Esophagus muscularis mucosa (tissue), 4 donors: Measurements from ENCODE around the gene PPDPF.

Source experiments
- CTCF ChIP-seq, 3 experiments: fragments of 200-600 bp in 2 of 3; fragments of 450-650 bp in 1 of 3; sonication (generic) in 2 of 3; IDR thresholded peaks; one replicate each; pipeline ENCODE4 v1.5.1; 2017 to 2019; ENCODE audit warnings: antibody characterized with exemption in 3 of 3, mild to moderate bottlenecking in 2 of 3, moderate library complexity in 1 of 3
- EP300 ChIP-seq: sonication (generic); formaldehyde crosslinking; IDR thresholded peaks from one replicate; pipeline ENCODE4 v1.6.1; 2017; ENCODE audit warnings: antibody characterized with exemption
- POLR2A ChIP-seq: fragments of 450-650 bp; IDR thresholded peaks from one replicate; pipeline ENCODE4 v1.6.1; 2017; ENCODE audit warnings: antibody characterized with exemption, moderate library complexity, mild to moderate bottlenecking, low read depth

- TF ChIP-seq CTCF (IDR thresholded peaks at IDR 0.05) (no peak), POLR2A (no peak), EP300 (no peak)
Measured at GRCh38 chr20:63495167-63495720, 25.3 kb upstream of the PPDPF start.
